ENCODE data around the gene MEX3A.

Gene MEX3A

DNA sequence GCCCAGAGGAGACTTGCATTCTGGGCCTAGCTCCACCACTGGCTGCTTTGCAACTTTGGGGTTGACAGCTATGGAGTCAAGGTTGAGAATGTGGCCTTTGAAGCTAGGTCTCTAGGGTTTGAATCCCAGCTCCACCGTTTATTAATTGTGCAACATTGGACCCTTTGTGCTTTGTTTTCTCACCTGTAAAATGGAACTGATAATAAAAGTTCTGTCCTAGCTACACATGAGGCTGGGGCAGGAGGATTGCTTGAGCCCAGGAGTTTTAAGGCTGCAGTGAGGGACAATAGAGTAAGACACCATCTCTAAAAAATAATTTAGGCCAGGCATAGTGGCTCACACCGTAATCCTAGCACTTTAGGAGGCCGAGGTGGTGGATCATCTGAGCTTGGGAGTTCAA lies 17.0 kb upstream of the MEX3A start:
- peak overlapping the region; percentile 31 for H3K27ac ChIP-seq (ENCODE audit: low read length)
- H3K9me3 ChIP-seq (ENCODE audit: control insufficient read depth in 2 of 2, low read length in 2 of 2): no peaks in the 10 kb centered on the region
- no peaks in the 10 kb centered on the region for H3K36me3 ChIP-seq (ENCODE audit: control insufficient read depth in 2 of 2, insufficient read depth in 2 of 2, low read length in 2 of 2)
- peaks cover 51% of the 10 kb centered on the region for H3K4me1 ChIP-seq (ENCODE audit: control insufficient read depth, insufficient read depth, low read length)
- no peaks in the 10 kb centered on the region for H3K27me3 ChIP-seq (ENCODE audit: control insufficient read depth in 1 of 2, insufficient read depth in 2 of 2, low read length in 2 of 2)
- no peak overlapping the region for H3K9ac ChIP-seq (ENCODE audit: low read length in 2 of 2)
- H3K4me3 ChIP-seq (ENCODE audit: low read length in 2 of 2): no peak overlapping the region

DNA sequence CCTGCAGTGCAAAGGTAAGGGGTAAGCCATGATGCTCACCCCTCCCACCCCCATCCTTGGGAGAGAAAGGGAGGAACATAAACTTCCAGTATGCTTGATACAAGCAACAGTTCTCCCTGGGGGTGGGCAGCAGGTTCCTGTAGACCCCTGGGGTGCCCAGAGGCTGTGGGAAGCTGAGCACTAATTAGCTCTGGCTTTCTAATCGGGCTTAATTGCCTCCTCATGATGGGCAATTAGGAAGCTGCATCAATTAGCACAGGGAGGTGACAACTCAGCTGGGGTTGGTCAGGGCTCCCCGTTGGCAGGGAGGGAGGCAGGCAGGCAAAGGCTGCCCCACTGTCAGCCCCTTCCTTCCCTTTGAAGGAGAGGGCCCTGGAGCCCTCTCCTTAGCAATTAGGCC lies 16.5 kb upstream of the MEX3A start:
- peaks cover 46% of the 10 kb centered on the region for H3K4me1 ChIP-seq (ENCODE audit: control insufficient read depth, insufficient read depth, low read length)

GRCh38 chr1:156097499-156098178 lies 15.4 kb upstream of the MEX3A start:
- H3K4me1 ChIP-seq (ENCODE audit: control insufficient read depth, insufficient read depth, low read length): peaks cover 35% of the 10 kb centered on the region
- peak overlapping the region; percentile 13 to 48 for H3K9ac ChIP-seq (ENCODE audit: low read length in 2 of 2)
- H3K9me3 ChIP-seq (ENCODE audit: control insufficient read depth in 2 of 2, low read length in 2 of 2): no peaks in the 10 kb centered on the region
- no peaks in the 10 kb centered on the region for H3K27me3 ChIP-seq (ENCODE audit: control insufficient read depth in 1 of 2, insufficient read depth in 2 of 2, low read length in 2 of 2)
- peaks cover 0 to 2% of the 10 kb centered on the region in 2 donors for H3K36me3 ChIP-seq (ENCODE audit: control insufficient read depth in 2 of 2, insufficient read depth in 2 of 2, low read length in 2 of 2)
- no peak overlapping the region for H3K4me3 ChIP-seq (ENCODE audit: low read length in 2 of 2)
- H3K27ac ChIP-seq (ENCODE audit: low read length): peak overlapping the region; percentile 79

More for the DNA sequence above, 16.5 kb upstream of the MEX3A start:
- no peak overlapping the region for H3K9ac ChIP-seq (ENCODE audit: low read length in 2 of 2)
- no peaks in the 10 kb centered on the region for H3K9me3 ChIP-seq (ENCODE audit: control insufficient read depth in 2 of 2, low read length in 2 of 2)
- H3K27me3 ChIP-seq (ENCODE audit: control insufficient read depth in 1 of 2, insufficient read depth in 2 of 2, low read length in 2 of 2): no peaks in the 10 kb centered on the region
- no peak overlapping the region for H3K4me3 ChIP-seq (ENCODE audit: low read length in 2 of 2)
- peaks cover 0 to 2% of the 10 kb centered on the region in 2 donors for H3K36me3 ChIP-seq (ENCODE audit: control insufficient read depth in 2 of 2, insufficient read depth in 2 of 2, low read length in 2 of 2)
- H3K27ac ChIP-seq (ENCODE audit: low read length): peak overlapping the region; percentile 31

DNA sequence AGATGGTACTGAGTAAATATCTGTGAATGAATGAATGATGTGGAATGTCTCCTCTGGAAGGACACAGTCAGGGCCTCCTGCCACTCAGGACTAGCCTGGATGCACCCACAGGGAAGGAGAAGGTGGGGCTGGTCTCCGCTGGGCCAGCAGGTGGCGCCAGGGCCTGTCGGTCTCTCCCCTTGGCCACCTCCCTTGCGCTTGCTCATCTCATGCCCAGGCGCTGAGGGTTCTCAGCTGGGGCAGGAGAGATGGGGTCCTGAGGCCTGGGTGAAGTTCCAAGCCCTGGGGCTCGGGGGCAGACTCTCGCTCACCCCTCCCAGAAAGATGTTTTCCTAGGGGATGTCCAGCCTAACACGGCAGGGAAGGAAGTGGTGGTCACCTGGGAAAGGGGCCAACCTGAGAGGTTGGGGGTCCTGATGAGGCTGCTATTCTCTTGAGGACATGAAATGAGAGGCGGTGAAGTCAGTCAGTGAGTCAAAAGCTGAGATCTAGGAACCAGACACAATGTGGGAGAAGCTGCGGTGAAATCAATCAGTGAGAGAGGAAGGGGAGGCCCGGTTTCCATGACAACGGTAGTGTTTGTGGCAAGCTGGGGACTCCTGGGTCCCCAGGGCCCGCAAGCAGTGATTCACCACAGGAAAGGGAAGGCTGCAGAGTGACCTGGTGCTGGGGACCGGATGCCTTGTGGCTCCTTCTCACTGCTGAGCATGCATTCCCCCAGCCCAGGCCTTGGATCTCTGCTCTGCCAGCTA lies 14.6 kb upstream of the MEX3A start:
- H3K36me3 ChIP-seq (ENCODE audit: control insufficient read depth in 2 of 2, insufficient read depth in 2 of 2, low read length in 2 of 2): peaks cover 0 to 2% of the 10 kb centered on the region in 2 donors
- H3K9me3 ChIP-seq (ENCODE audit: control insufficient read depth in 2 of 2, low read length in 2 of 2): no peaks in the 10 kb centered on the region
- H3K4me3 ChIP-seq (ENCODE audit: low read length in 2 of 2): peak overlapping the region; percentile 44 to 47
- peak overlapping the region; percentile 79 for H3K27ac ChIP-seq (ENCODE audit: low read length)
- no peaks in the 10 kb centered on the region for H3K27me3 ChIP-seq (ENCODE audit: control insufficient read depth in 1 of 2, insufficient read depth in 2 of 2, low read length in 2 of 2)
- H3K4me1 ChIP-seq (ENCODE audit: control insufficient read depth, insufficient read depth, low read length): peaks cover 27% of the 10 kb centered on the region
- peak overlapping the region; percentile 48 to 74 for H3K9ac ChIP-seq (ENCODE audit: low read length in 2 of 2)

- H3K27ac ChIP-seq (ENCODE audit: low read length): peak overlapping the region; percentile 79
- H3K9me3 ChIP-seq (ENCODE audit: control insufficient read depth in 2 of 2, low read length in 2 of 2): no peaks in the 10 kb centered on the region
- H3K4me1 ChIP-seq (ENCODE audit: control insufficient read depth, insufficient read depth, low read length): peaks cover 24% of the 10 kb centered on the region
- H3K36me3 ChIP-seq (ENCODE audit: control insufficient read depth in 2 of 2, insufficient read depth in 2 of 2, low read length in 2 of 2): peaks cover 0 to 2% of the 10 kb centered on the region in 2 donors
- no peak overlapping the region for H3K4me3 ChIP-seq (ENCODE audit: low read length in 2 of 2)
- no peaks in the 10 kb centered on the region for H3K27me3 ChIP-seq (ENCODE audit: control insufficient read depth in 1 of 2, insufficient read depth in 2 of 2, low read length in 2 of 2)
- peak overlapping the region in 1 of 2 donors; percentile 51 for H3K9ac ChIP-seq (ENCODE audit: low read length in 2 of 2)
Measured at GRCh38 chr1:156095906-156096508, 13.7 kb upstream of the MEX3A start.

DNA sequence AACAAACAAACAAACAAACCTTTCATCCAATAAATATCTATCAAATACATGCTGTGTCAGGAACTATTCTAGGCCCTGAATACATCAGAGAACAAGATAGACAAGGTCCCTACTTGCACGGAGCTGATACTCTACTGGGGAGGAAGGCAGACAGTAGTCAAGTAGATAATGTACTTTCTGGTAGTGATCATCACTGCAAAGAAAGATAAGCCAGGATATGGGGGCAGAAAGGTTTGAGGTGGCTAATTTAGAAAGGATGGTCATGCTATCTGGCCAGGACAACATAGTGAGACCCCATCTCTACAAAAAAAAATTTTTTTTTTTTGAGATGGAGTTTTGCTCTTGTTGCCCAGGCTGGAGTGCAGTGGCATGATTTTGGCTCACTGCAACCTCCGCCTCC lies 9.3 kb upstream of the MEX3A start:
- peaks cover 0 to 2% of the 10 kb centered on the region in 2 donors for H3K36me3 ChIP-seq (ENCODE audit: control insufficient read depth in 2 of 2, insufficient read depth in 2 of 2, low read length in 2 of 2)
- H3K9me3 ChIP-seq (ENCODE audit: control insufficient read depth in 2 of 2, low read length in 2 of 2): no peaks in the 10 kb centered on the region
- no peaks in the 10 kb centered on the region for H3K27me3 ChIP-seq (ENCODE audit: control insufficient read depth in 1 of 2, insufficient read depth in 2 of 2, low read length in 2 of 2)
- H3K9ac ChIP-seq (ENCODE audit: low read length in 2 of 2): no peak overlapping the region
- H3K4me3 ChIP-seq (ENCODE audit: low read length in 2 of 2): no peak overlapping the region
- H3K4me1 ChIP-seq (ENCODE audit: control insufficient read depth, insufficient read depth, low read length): peaks cover 22% of the 10 kb centered on the region
- no peak overlapping the region for H3K27ac ChIP-seq (ENCODE audit: low read length)

- Histone ChIP-seq H3K9me3 (ENCODE audit: control insufficient read depth in 2 of 2, low read length in 2 of 2) (no peaks in the 10 kb centered on the region), H3K4me3 (ENCODE audit: low read length in 2 of 2) (peak overlapping the region in 1 of 2 donors; percentile 3), H3K4me1 (ENCODE audit: control insufficient read depth, insufficient read depth, low read length) (peaks cover 19% of the 10 kb centered on the region), H3K9ac (ENCODE audit: low read length in 2 of 2) (no peak overlapping the region), H3K27ac (ENCODE audit: low read length) (no peak overlapping the region), H3K27me3 (ENCODE audit: control insufficient read depth in 1 of 2, insufficient read depth in 2 of 2, low read length in 2 of 2) (no peaks in the 10 kb centered on the region), H3K36me3 (ENCODE audit: control insufficient read depth in 2 of 2, insufficient read depth in 2 of 2, low read length in 2 of 2) (peaks cover 0 to 2% of the 10 kb centered on the region in 2 donors)
Measured at GRCh38 chr1:156090840-156091188, 8.5 kb upstream of the MEX3A start.

DNA sequence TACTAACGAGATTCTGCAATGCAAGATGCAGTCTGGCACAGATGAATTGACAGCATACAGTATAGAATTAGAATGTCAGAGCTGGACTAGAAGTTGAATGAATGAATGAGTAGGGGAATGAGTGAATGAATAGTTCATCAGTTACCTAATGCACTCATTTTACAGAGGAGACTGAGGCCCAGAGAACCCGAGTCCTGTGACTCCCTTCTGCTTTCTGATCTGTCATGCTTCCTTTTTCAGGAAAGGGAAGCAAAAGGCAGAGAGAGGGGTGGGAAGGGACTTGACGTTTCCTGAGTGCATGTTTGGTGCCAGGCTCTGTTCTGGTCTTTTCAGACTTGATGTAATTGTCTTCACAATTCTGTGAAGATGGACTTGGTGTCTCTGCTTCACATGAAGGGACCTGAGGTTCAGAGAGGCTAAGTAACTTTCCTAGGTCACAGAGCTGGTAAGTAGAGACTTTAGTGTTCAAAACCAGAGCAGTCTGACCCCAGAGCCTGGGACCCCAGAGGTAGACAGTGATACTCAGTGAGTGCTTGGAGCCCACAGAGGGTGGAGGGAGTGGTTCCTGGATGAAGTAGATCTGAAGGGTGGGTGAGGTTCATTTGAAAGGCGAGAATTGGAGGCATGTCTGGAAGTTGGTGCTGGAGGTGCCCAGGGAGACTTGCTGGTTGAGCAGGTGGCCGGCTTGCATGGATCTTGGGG lies 8.0 kb upstream of the MEX3A start:
- H3K9me3 ChIP-seq (ENCODE audit: control insufficient read depth in 2 of 2, low read length in 2 of 2): no peaks in the 10 kb centered on the region
- no peak overlapping the region for H3K27ac ChIP-seq (ENCODE audit: low read length)
- H3K4me3 ChIP-seq (ENCODE audit: low read length in 2 of 2): peak overlapping the region in 1 of 2 donors; percentile 3
- H3K9ac ChIP-seq (ENCODE audit: low read length in 2 of 2): no peak overlapping the region
- peaks cover 0 to 2% of the 10 kb centered on the region in 2 donors for H3K36me3 ChIP-seq (ENCODE audit: control insufficient read depth in 2 of 2, insufficient read depth in 2 of 2, low read length in 2 of 2)
- no peaks in the 10 kb centered on the region for H3K27me3 ChIP-seq (ENCODE audit: control insufficient read depth in 1 of 2, insufficient read depth in 2 of 2, low read length in 2 of 2)
- peaks cover 16% of the 10 kb centered on the region for H3K4me1 ChIP-seq (ENCODE audit: control insufficient read depth, insufficient read depth, low read length)

GRCh38 chr1:156089704-156090103 lies 7.4 kb upstream of the MEX3A start:
- H3K27ac ChIP-seq (ENCODE audit: low read length): no peak overlapping the region
- H3K4me3 ChIP-seq (ENCODE audit: low read length in 2 of 2): no peak overlapping the region
- no peaks in the 10 kb centered on the region for H3K9me3 ChIP-seq (ENCODE audit: control insufficient read depth in 2 of 2, low read length in 2 of 2)
- H3K9ac ChIP-seq (ENCODE audit: low read length in 2 of 2): no peak overlapping the region
- H3K4me1 ChIP-seq (ENCODE audit: control insufficient read depth, insufficient read depth, low read length): peaks cover 16% of the 10 kb centered on the region
- no peaks in the 10 kb centered on the region for H3K27me3 ChIP-seq (ENCODE audit: control insufficient read depth in 1 of 2, insufficient read depth in 2 of 2, low read length in 2 of 2)
- peaks cover 0 to 2% of the 10 kb centered on the region in 2 donors for H3K36me3 ChIP-seq (ENCODE audit: control insufficient read depth in 2 of 2, insufficient read depth in 2 of 2, low read length in 2 of 2)

- H3K9me3 ChIP-seq (ENCODE audit: control insufficient read depth in 2 of 2, low read length in 2 of 2): no peaks in the 10 kb centered on the region
- peaks cover 27% of the 10 kb centered on the region for H3K4me1 ChIP-seq (ENCODE audit: control insufficient read depth, insufficient read depth, low read length)
- H3K36me3 ChIP-seq (ENCODE audit: control insufficient read depth in 2 of 2, insufficient read depth in 2 of 2, low read length in 2 of 2): no peaks in the 10 kb centered on the region
- no peak overlapping the region for H3K9ac ChIP-seq (ENCODE audit: low read length in 2 of 2)
- H3K27ac ChIP-seq (ENCODE audit: low read length): no peak overlapping the region
- H3K4me3 ChIP-seq (ENCODE audit: low read length in 2 of 2): no peak overlapping the region
- H3K27me3 ChIP-seq (ENCODE audit: control insufficient read depth in 1 of 2, insufficient read depth in 2 of 2, low read length in 2 of 2): no peaks in the 10 kb centered on the region
Measured at GRCh38 chr1:156086256-156086662, 4.0 kb upstream of the MEX3A start.
